Measurements from ENCODE around the gene SEC62. TPM values are rescaled to one million over a fixed set of nuclear protein-coding genes. Genes with fewer than 3 reads are reported as not detected.
A peak's percentile ranks its signal among the peaks of the same experiment; 100 is the strongest.

Gene SEC62
- total RNA-seq, 1 donor from 2014 or later, result 99.2 TPM

DNA sequence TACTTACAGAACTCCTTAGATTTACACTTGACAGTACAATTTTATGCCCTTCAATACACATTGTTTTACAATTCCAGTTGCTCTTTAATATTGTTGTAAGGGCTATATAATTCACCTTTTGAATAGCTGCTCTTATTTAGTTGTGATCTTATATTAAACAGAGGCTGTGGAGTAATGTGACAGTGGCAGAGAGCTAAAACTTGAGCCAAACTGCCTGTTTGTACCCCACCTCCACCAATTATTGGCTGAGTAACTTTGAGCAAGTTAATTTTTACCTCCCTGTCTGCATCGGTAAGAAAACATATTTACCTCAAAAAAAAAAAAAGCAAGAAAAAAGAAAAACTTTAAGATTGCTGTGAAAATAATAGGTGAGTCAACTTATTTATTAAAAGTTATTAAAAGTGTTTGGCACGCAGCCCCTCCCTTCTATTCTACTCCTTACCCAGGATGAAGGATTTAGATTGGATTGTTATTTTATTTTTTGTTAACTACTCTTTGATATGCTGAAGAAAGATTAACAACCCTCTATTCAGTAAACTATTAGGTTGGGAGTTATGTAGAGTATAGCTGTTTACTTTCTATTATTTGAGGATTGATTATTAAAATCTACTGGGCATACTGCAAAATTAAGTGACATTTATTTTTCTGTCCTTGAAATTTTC, 1.7 kb downstream of the SEC62 start:
- DNase-seq (ENCODE audit: low spot score), result no peak
- H3K27ac Mint-ChIP-seq (ENCODE audit: unreplicated experiment), result peak overlapping the region; percentile 20
- peak overlapping the region; percentile 95 for H3K4me3 Mint-ChIP-seq (ENCODE audit: unreplicated experiment)
- no peaks in the 10 kb centered on the region for H3K27me3 Mint-ChIP-seq (ENCODE audit: low read depth)
- H3K9me3 Mint-ChIP-seq (ENCODE audit: low read depth), result peaks cover 8% of the 10 kb centered on the region
- peaks cover 3% of the 10 kb centered on the region for H3K36me3 Mint-ChIP-seq (ENCODE audit: low read depth)
- peaks cover 42% of the 10 kb centered on the region for H3K4me1 Mint-ChIP-seq (ENCODE audit: low read depth)
- TF ChIP-seq, protein P1, sequence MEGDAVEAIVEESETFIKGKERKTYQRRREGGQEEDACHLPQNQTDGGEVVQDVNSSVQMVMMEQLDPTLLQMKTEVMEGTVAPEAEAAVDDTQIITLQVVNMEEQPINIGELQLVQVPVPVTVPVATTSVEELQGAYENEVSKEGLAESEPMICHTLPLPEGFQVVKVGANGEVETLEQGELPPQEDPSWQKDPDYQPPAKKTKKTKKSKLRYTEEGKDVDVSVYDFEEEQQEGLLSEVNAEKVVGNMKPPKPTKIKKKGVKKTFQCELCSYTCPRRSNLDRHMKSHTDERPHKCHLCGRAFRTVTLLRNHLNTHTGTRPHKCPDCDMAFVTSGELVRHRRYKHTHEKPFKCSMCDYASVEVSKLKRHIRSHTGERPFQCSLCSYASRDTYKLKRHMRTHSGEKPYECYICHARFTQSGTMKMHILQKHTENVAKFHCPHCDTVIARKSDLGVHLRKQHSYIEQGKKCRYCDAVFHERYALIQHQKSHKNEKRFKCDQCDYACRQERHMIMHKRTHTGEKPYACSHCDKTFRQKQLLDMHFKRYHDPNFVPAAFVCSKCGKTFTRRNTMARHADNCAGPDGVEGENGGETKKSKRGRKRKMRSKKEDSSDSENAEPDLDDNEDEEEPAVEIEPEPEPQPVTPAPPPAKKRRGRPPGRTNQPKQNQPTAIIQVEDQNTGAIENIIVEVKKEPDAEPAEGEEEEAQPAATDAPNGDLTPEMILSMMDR (IDR thresholded peaks at IDR 0.05), result no peak

DNA sequence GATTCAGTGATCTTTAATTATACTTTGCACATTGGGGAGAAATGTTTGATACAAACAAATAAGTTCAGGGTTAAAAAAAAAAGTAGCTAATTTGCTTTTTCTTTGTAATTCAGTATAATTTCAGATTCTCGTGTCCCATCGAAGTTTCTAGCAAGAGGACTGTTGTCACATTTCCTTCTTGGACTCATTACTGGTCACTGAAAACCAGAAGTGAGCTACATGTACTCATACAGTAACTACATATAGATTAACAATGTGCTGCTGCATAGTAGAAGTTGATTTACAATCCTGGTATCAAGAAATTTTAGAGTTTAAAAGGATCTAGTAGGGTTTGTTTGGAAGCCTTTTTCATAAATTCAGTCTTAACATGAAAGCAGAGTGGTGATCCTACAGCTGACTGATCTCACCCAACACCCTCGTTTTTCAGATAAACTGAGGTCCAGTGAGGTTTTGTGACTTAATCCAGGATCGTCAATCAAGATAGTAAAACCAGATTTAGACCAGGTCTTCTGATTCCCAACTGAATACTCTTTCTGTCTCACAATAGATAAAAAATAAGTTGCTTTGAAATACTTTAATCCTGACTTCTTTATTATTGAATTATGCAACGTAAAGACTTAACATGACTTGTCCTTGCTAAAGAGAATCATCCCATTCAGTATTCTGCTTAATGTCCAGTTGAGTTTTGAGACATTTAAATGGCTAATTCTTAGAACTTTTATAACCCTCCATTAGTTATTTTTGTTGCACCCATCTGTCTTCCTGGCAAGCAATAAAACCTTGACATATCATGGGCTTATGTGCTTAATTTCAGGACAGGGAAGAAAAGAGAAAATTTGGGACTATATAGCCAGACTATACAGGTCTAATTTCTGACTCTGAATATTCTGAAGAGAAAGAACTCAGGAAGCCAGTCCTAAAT, 2.8 kb downstream of the SEC62 start:
- peaks cover 42% of the 10 kb centered on the region for H3K4me1 Mint-ChIP-seq (ENCODE audit: low read depth)
- no peaks in the 10 kb centered on the region for H3K27me3 Mint-ChIP-seq (ENCODE audit: low read depth)
- TF ChIP-seq, protein P1 (IDR thresholded peaks at IDR 0.05), result no peak
- H3K9me3 Mint-ChIP-seq (ENCODE audit: low read depth), result peaks cover 3% of the 10 kb centered on the region
- H3K36me3 Mint-ChIP-seq (ENCODE audit: low read depth), result peaks cover 3% of the 10 kb centered on the region
- H3K27ac Mint-ChIP-seq (ENCODE audit: unreplicated experiment), result no peak overlapping the region
- no peak overlapping the region for H3K4me3 Mint-ChIP-seq (ENCODE audit: unreplicated experiment)
- no peak for DNase-seq (ENCODE audit: low spot score)

DNA sequence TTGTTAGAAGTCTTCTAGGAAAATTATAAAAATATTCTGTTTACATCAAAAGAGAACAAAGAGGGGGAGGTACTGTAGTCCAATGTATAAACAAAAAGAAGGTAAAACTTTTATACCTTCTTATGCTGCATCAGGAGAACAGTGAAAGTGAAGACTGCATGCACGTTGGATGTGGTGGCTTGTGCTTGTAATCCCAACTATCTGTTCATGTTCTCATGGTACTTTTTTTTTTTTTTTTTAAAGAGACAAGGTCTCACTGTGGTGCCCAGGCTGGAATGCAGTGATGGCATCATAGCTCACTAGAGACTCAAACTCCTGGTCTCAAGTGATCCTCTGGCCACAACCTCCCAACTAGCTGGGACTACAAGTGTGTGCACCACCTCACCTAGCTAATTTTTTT, 4.2 kb downstream of the SEC62 start:
- no peaks in the 10 kb centered on the region for H3K36me3 Mint-ChIP-seq (ENCODE audit: low read depth)
- TF ChIP-seq, protein P1 (IDR thresholded peaks at IDR 0.05), result no peak
- no peak overlapping the region for H3K27ac Mint-ChIP-seq (ENCODE audit: unreplicated experiment)
- H3K9me3 Mint-ChIP-seq (ENCODE audit: low read depth), result no peaks in the 10 kb centered on the region
- no peaks in the 10 kb centered on the region for H3K27me3 Mint-ChIP-seq (ENCODE audit: low read depth)
- DNase-seq (ENCODE audit: low spot score), result no peak
- H3K4me3 Mint-ChIP-seq (ENCODE audit: unreplicated experiment), result no peak overlapping the region
- peaks cover 41% of the 10 kb centered on the region for H3K4me1 Mint-ChIP-seq (ENCODE audit: low read depth)

DNA sequence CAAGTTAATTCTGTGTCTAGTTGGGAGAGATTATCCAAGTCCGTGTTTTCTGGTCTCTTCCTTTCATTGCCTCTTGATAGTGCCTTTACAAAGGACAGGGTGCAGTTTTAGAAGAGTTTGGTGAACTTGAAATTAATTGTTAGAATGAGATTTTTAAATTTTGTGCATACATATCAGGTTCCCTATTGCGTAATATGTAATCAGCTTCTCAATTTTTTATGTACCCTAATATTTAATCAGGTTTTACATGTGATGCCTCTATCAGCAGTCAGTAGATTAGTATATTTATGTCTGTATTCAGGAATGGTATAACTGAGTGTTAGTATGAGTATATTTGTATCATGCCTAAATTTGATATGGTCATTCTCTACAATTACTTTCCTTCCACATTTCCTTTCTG, 4.9 kb downstream of the SEC62 start:
- no peak overlapping the region for H3K4me3 Mint-ChIP-seq (ENCODE audit: unreplicated experiment)
- H3K9me3 Mint-ChIP-seq (ENCODE audit: low read depth), result no peaks in the 10 kb centered on the region
- H3K4me1 Mint-ChIP-seq (ENCODE audit: low read depth), result peaks cover 36% of the 10 kb centered on the region
- no peak for DNase-seq (ENCODE audit: low spot score)
- H3K36me3 Mint-ChIP-seq (ENCODE audit: low read depth), result peaks cover 3% of the 10 kb centered on the region
- no peaks in the 10 kb centered on the region for H3K27me3 Mint-ChIP-seq (ENCODE audit: low read depth)
- TF ChIP-seq, protein P1 (IDR thresholded peaks at IDR 0.05), result no peak
- no peak overlapping the region for H3K27ac Mint-ChIP-seq (ENCODE audit: unreplicated experiment)

DNA sequence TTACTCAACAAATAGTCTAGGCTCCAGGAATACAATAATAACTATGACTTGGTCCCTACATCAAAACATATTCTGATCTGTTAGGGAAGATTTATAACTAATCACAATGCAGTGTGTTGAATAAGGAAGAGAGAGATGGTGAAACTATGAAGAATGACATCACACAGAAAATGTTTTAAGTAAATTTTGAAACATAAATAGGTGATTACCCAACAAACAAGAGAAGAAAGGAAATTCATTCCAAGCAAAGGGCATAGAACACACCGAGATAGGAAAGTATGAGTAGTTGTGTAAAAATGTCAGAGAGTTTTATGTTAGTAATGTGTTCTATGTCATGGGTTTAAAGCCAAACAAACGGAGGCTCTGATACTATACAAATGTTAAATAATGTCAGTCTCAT, 13.4 kb downstream of the SEC62 start:
- no peak overlapping the region for H3K27ac Mint-ChIP-seq (ENCODE audit: unreplicated experiment)
- no peaks in the 10 kb centered on the region for H3K27me3 Mint-ChIP-seq (ENCODE audit: low read depth)
- H3K9me3 Mint-ChIP-seq (ENCODE audit: low read depth), result no peaks in the 10 kb centered on the region
- no peaks in the 10 kb centered on the region for H3K4me1 Mint-ChIP-seq (ENCODE audit: low read depth)
- DNase-seq (ENCODE audit: low spot score), result no peak
- H3K36me3 Mint-ChIP-seq (ENCODE audit: low read depth), result peaks cover 42% of the 10 kb centered on the region
- TF ChIP-seq, protein P1 (IDR thresholded peaks at IDR 0.05), result no peak
- no peak overlapping the region for H3K4me3 Mint-ChIP-seq (ENCODE audit: unreplicated experiment)
